PC-3 (cell line): ENCODE measurements around the gene HAGHL. TPM values are rescaled to one million over a fixed set of nuclear protein-coding genes. Genes with fewer than 3 reads are reported as not detected.
A peak's percentile ranks its signal among the peaks of the same experiment; 100 is the strongest.

Experiments
- ATAC-seq: fragments of 200-7000 bp; cut with Tn5 transposase; 2 replicates; pipeline ENCODE4 v1.9.1; 2020; ENCODE audit warnings: mild to moderate bottlenecking, moderate library complexity
- BruUV-seq: library from RNA; stranded (reverse); fragments of 400-500 nt; replicated peaks from 2 replicates; lab custom pipeline; 2021; lab: Mats Ljungman, UMichigan
- CTCF ChIA-PET: fragments of 300-600 bp; sonication (Branson Sonifier 250); formaldehyde crosslinking; loops from one replicate; lab custom pipeline; 2022; ENCODE audit warnings: antibody characterized with exemption; lab: Charles Lee
- POLR2A ChIA-PET: fragments of 300-600 bp; sonication (Branson Sonifier 250); formaldehyde crosslinking; loops from one replicate; lab custom pipeline; 2022; ENCODE audit warnings: antibody characterized with exemption; ENCODE audit not compliant: unreplicated experiment; lab: Charles Lee
- DNase-seq: peaks from one replicate; pipeline ENCODE4 v3.0.0-alpha.2; 2015
- H2AFZ ChIP-seq: fragments of 300-600 bp; sonication (generic); 2 replicates; pipeline ENCODE4 v1.6.0; 2016; ENCODE audit warnings: antibody characterized with exemption, low read length
- H3F3A ChIP-seq: fragments of 300-600 bp; sonication (generic); one replicate; pipeline ENCODE4 v1.6.0; 2017; ENCODE audit warnings: antibody characterized with exemption, low read length, control low read depth, mild to moderate bottlenecking; ENCODE audit not compliant: unreplicated experiment
- H3K27ac ChIP-seq: fragments of 300-600 bp; sonication (generic); 2 replicates; pipeline ENCODE4 v1.5.1; 2016; ENCODE audit warnings: mild to moderate bottlenecking, low read length
- H3K27me3 ChIP-seq: fragments of 300-600 bp; sonication (generic); 2 replicates; pipeline ENCODE4 v1.6.1; 2016; ENCODE audit warnings: low read length, mixed read lengths
- H3K36me3 ChIP-seq: fragments of 300-600 bp; sonication (generic); 2 replicates; pipeline ENCODE4 v1.6.1; 2016; ENCODE audit warnings: low read depth, mixed run types, low read length, mixed read lengths
- H3K4me1 ChIP-seq: fragments of 300-600 bp; sonication (generic); 2 replicates; pipeline ENCODE4 v1.5.1; 2016; ENCODE audit warnings: low read length; ENCODE audit not compliant: insufficient read depth
- H3K4me2 ChIP-seq: fragments of 300-600 bp; sonication (generic); 2 replicates; pipeline ENCODE4 v1.6.0; 2016; ENCODE audit warnings: low read length
- H3K4me3 ChIP-seq: fragments of 300-600 bp; sonication (generic); 2 replicates; pipeline ENCODE4 v1.5.1; 2016; ENCODE audit warnings: mild to moderate bottlenecking, low read length, mixed read lengths
- H3K79me2 ChIP-seq: fragments of 300-600 bp; sonication (generic); 2 replicates; pipeline ENCODE4 v1.6.1; 2017; ENCODE audit warnings: low read length, mixed read lengths
- H3K9ac ChIP-seq: fragments of 300-600 bp; sonication (generic); 2 replicates; pipeline ENCODE4 v1.6.0; 2016; ENCODE audit warnings: mild to moderate bottlenecking, low read length
- H3K9me2 ChIP-seq: fragments of 300-600 bp; sonication (generic); replicated peaks from 2 replicates; pipeline ENCODE4 v1.6.1; 2016; ENCODE audit warnings: mixed run types, low read length, mixed read lengths
- H3K9me3 ChIP-seq: fragments of 300-600 bp; sonication (generic); 2 replicates; pipeline ENCODE4 v1.6.1; 2016; ENCODE audit warnings: low read length, mixed read lengths
- H4K20me1 ChIP-seq: fragments of 300-600 bp; sonication (generic); 2 replicates; pipeline ENCODE4 v1.6.1; 2016; ENCODE audit warnings: low read length, mixed read lengths
- CTCF ChIP-seq: fragments of 300-600 bp; sonication (generic); conservative IDR thresholded peaks from 2 replicates; pipeline ENCODE4 v1.5.1; 2017; ENCODE audit warnings: antibody characterized with exemption, low read depth, mild to moderate bottlenecking, low read length
- EZH2 ChIP-seq: fragments of 300-600 bp; sonication (generic); IDR thresholded peaks from one replicate; pipeline ENCODE4 v1.6.1; 2017; ENCODE audit warnings: antibody characterized with exemption, mild to moderate bottlenecking, low read length; ENCODE audit not compliant: unreplicated experiment
- EZH2phosphoT487 ChIP-seq: fragments of 300-600 bp; sonication (generic); IDR thresholded peaks from 2 replicates; pipeline ENCODE4 v1.6.1; 2018; ENCODE audit warnings: mild to moderate bottlenecking, antibody characterized with exemption, low read length, borderline replicate concordance
- intact Hi-C: fragments of 100-400 bp; cut with micrococcal nuclease; formaldehyde crosslinking; loops from 2 replicates; pipeline ENCODE4 v1.9.0; 2023
- total RNA-seq: library from RNA; depleted of rRNA; stranded (reverse); fragments of >200 nt; gene quantifications from 2 replicates; pipeline ENCODE4 v1.2.3, GENCODE V29; 2014

HAGHL gene
- total RNA-seq, 1 experiment from 2014 or later: 16.4 TPM

DNA sequence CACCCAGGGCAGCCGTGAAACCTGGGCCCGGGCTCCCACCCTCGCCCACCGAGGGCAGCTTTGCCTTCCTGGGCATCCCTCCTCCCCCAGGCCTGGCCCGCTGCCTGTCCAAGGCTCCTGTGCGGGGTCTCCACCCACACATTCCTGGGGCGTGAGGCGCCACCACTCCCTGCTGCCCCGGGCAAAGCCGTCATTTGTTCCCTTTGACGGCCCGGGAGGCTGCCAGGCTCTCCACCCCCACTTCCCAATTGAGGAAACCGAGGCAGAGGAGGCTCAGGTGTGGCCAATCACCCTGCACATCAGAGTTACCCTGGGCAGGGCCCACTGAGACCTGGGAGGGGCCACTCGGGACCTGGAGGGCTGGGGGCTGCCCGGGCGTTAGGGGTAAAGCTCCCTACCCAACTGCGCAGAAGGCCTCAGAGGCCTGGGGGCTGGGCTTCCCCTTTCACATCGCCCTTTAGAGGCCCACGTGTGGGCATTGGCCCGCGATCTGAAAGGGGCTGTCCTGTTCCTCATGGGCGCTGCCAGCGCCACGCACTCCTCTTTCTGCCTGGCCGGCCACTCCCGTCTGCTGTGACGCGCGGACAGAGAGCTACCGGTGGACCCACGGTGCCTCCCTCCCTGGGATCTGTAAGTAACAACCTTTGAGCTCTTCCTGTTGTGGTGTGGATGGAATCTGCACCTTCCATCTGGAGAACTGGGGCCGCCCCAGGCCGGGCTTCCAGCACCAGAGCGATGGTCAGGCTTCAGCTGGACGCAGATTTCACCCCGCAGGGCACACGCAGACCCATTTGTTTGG lies 33.8 kb downstream of the HAGHL start, which contains the start of gene MSLN:
TSS of gene MSLN (plus strand) at position 190 of the 799 bp plus-strand sequence. CDS start 1,947 bp downstream, outside the sequence.
- Histone ChIP-seq H3K4me2 (peak within 1 kb of the TSS; percentile 49), H3K9ac (no peak within 1 kb of the TSS; the same call in 1 of the 2 replicates), H3K79me2 (no peaks in the 10 kb centered on the region), H3K27ac (no peak within 1 kb of the TSS), H3K9me2 (no peaks in the 10 kb centered on the region), H3K4me1 (peaks cover 13% of the 10 kb centered on the region), H3K27me3 (no peaks in the 10 kb centered on the region), H3F3A (no peaks in the 10 kb centered on the region), H3K36me3 (no peaks in the 10 kb centered on the region), H2AFZ (0 out of 2 replicates have a peak within 1 kb of the TSS, but pooled peaks have one; percentile 18), H3K9me3 (no peaks in the 10 kb centered on the region), H4K20me1 (no peaks in the 10 kb centered on the region), H3K4me3 (no peak within 1 kb of the TSS)
- TF ChIP-seq EZH2phosphoT487 (no peak), EZH2 (no peak), CTCF (no peak)
- intact Hi-C loops: no loop called here
- BruUV-seq: TSS peak; percentile 88
- DNase-seq (peak; percentile 72), ATAC-seq (peak; percentile 79)
- ChIA-PET CTCF (no interaction called here), POLR2A (no interaction called here)

- Histone ChIP-seq H3K9ac (no peak overlapping the region), H3K9me2 (no peaks in the 10 kb centered on the region), H3K79me2 (no peaks in the 10 kb centered on the region), H4K20me1 (no peaks in the 10 kb centered on the region), H3K4me2 (no peak overlapping the region), H3F3A (no peaks in the 10 kb centered on the region), H3K4me3 (no peak overlapping the region), H3K4me1 (peaks cover 13% of the 10 kb centered on the region), H3K9me3 (no peaks in the 10 kb centered on the region), H3K27me3 (no peaks in the 10 kb centered on the region), H3K27ac (no peak overlapping the region), H3K36me3 (no peaks in the 10 kb centered on the region), H2AFZ (no peak overlapping the region)
- DNase-seq: no peak
- no TSS peak for BruUV-seq
- TF ChIP-seq CTCF (no peak), EZH2phosphoT487 (no peak), EZH2 (no peak)
- no peak for ATAC-seq
- ChIA-PET POLR2A (no interaction called here), CTCF (no interaction called here)
- intact Hi-C loops: no loop called here
These were observed 35.0 kb downstream of the HAGHL start for GRCh38 chr16:761625-762513.
